ENCODE measurements around the gene ARSI.

The ARSI gene

GRCh38 chr5:150291388-150292385 lies 11.0 kb downstream of the ARSI start:
- no peaks in the 10 kb centered on the region for H3K9me3 Mint-ChIP-seq
- no peak overlapping the region for H3K4me3 Mint-ChIP-seq
- H3K36me3 Mint-ChIP-seq (ENCODE audit: low read depth): no peaks in the 10 kb centered on the region
- no peak for TF ChIP-seq CTCF (IDR thresholded peaks at IDR 0.05)
- DNase-seq: no peak
- peaks cover 26% of the 10 kb centered on the region for H3K4me1 Mint-ChIP-seq
- H3K27ac Mint-ChIP-seq: no peak overlapping the region
- H3K27me3 Mint-ChIP-seq (ENCODE audit: low read depth, poor library complexity): peaks cover 10% of the 10 kb centered on the region

GRCh38 chr5:150289551-150290390 lies 12.9 kb downstream of the ARSI start, which contains the start of gene CAMK2A:
TSS of gene CAMK2A (minus strand) at chr5:150289773. CDS start at chr5:150289625, 148 bp downstream.
- no peak for TF ChIP-seq CTCF (IDR thresholded peaks at IDR 0.05)
- Mint-ChIP-seq H3K4me1 (peaks cover 34% of the 10 kb centered on the region), H3K4me3 (no peak within 1 kb of the TSS), H3K9me3 (no peaks in the 10 kb centered on the region), H3K27me3 (ENCODE audit: low read depth, poor library complexity) (peaks cover 10% of the 10 kb centered on the region), H3K36me3 (ENCODE audit: low read depth) (no peaks in the 10 kb centered on the region), H3K27ac (no peak within 1 kb of the TSS)
- no peak for DNase-seq

- Mint-ChIP-seq H3K4me3 (no peak overlapping the region), H3K27me3 (ENCODE audit: low read depth, poor library complexity) (peaks cover 10% of the 10 kb centered on the region), H3K27ac (no peak overlapping the region), H3K9me3 (no peaks in the 10 kb centered on the region), H3K4me1 (peaks cover 39% of the 10 kb centered on the region), H3K36me3 (ENCODE audit: low read depth) (no peaks in the 10 kb centered on the region)
- no peak for TF ChIP-seq CTCF (IDR thresholded peaks at IDR 0.05)
- DNase-seq: no peak
Observed at GRCh38 chr5:150288791-150289190, 13.9 kb downstream of the ARSI start.

- Mint-ChIP-seq H3K27me3 (ENCODE audit: low read depth, poor library complexity) (peaks cover 6% of the 10 kb centered on the region), H3K27ac (no peak overlapping the region), H3K4me3 (no peak overlapping the region), H3K36me3 (ENCODE audit: low read depth) (no peaks in the 10 kb centered on the region), H3K9me3 (no peaks in the 10 kb centered on the region), H3K4me1 (peaks cover 36% of the 10 kb centered on the region)
- no peak for TF ChIP-seq CTCF (IDR thresholded peaks at IDR 0.05)
- no peak for DNase-seq
Observed at GRCh38 chr5:150288361-150288760, 14.3 kb downstream of the ARSI start.

- DNase-seq: peak; percentile 47
- Mint-ChIP-seq H3K4me1 (peaks cover 33% of the 10 kb centered on the region), H3K27ac (no peak overlapping the region)
Observed at GRCh38 chr5:150286820-150287219, 15.9 kb downstream of the ARSI start.

More at GRCh38 chr5:150286820-150287219, 15.9 kb downstream of the ARSI start:
- Mint-ChIP-seq H3K27me3 (ENCODE audit: low read depth, poor library complexity) (peaks cover 6% of the 10 kb centered on the region), H3K9me3 (no peaks in the 10 kb centered on the region), H3K36me3 (ENCODE audit: low read depth) (no peaks in the 10 kb centered on the region), H3K4me3 (no peak overlapping the region)
- peak; percentile 63 for TF ChIP-seq CTCF (IDR thresholded peaks at IDR 0.05)

All from nephron progenitor cell (in vitro differentiated cells).